ENCODE measurements around the gene VAV1.

GRCh38 chr19:6797646-6798045 is 25.1 kb downstream of the VAV1 start:
- no peak for TF ChIP-seq REST (IDR thresholded peaks at IDR 0.05; ENCODE audit: insufficient read depth in 1 of 2, low read depth in 2 of 2, low read length in 2 of 2)
- TF ChIP-seq POLR2AphosphoS5 (IDR thresholded peaks at IDR 0.05; ENCODE audit: low read depth, low read length) = no peak
- TF ChIP-seq TAF1 (IDR thresholded peaks at IDR 0.05; ENCODE audit: borderline replicate concordance, insufficient read depth, low read length) = no peak
- TF ChIP-seq SIN3A (IDR thresholded peaks at IDR 0.05; ENCODE audit: borderline replicate concordance, insufficient read depth, low read length) = no peak
